Measurements from ENCODE around the gene ZNHIT2. TPM values are rescaled to one million over a fixed set of nuclear protein-coding genes. Genes with fewer than 3 reads are reported as not detected.

The ZNHIT2 gene
- total and polyA plus RNA-seq, 2 of the 13 experiments (the other 11 are each of a cell fraction or from before 2014, with no cell fraction given) = 1.1 to 6.5 TPM

DNA sequence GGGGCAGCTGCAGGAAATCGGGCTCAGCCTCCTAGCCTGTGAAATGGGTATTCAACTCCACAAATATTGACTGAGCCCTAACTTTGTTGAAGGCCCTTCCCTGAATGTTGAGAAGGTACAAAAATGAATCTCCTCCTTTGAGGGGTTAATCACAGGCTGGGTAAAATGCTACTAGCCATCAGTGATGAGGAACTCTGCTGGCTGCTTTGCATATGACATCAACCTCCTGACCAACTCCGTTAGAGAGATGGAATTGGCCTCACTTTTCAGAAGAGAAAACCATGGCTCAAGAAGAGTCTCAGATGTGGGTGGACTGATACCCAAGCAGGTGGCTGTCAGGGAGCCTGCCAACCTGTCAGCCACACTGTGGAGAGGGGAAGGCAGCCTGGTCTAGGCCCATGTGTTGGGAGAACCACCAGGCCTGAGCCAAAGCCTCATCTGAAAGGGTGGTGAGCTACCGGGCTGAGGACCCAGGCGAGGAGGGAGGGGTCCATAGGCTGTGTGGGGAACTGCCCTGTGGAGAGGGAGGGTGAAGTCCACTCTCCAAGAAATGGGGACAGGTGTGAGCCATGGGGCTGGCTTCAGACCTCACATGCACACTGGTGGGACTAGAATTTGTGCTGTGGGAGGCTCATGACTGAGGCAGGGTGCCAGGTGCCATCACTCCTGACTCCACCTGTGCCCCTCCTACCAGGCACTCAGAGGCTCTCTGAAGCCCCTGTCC is 45.4 kb downstream of the ZNHIT2 start:
- H3K36me3 ChIP-seq (replicated peaks in 1 of 2; ENCODE audit: control insufficient read depth in 1 of 2, insufficient read depth in 2 of 2, low read length in 2 of 2) = peaks cover under 1 to 4% of the 10 kb centered on the region in 2 experiments; a peak in 3 of 5 replicates
- in situ Hi-C loops (cut with HindIII; ENCODE audit: extremely low pct_ligation_motif_present, low pct_unique_long_range_greater_than_20kb) (no loop called here), intact Hi-C loops (cut with micrococcal nuclease; ENCODE audit: unreplicated experiment) (no loop called here)
- ChIA-PET POLR2A (interaction anchor here (0.6 to 1.7 kb wide), 6 partner anchors 14 to 63 kb away, joined by 3 to 6 read pairs (median 3); partner anchors contain the start of genes ARL2, NAALADL1, SAC3D1 and SYVN1), CTCF (ENCODE audit: low intra/inter-chr PET ratio, low total read pairs) (no interaction called here)
- no peak for DNase-seq (ENCODE audit: low spot score)
- no peaks in the 10 kb centered on the region for H4K20me1 ChIP-seq (ENCODE audit: insufficient read depth, low read length)
- no peaks in the 10 kb centered on the region for H3K79me2 ChIP-seq (ENCODE audit: insufficient read depth, low read length)
- no peak overlapping the region for H3K4me3 ChIP-seq (replicated peaks in 1 of 3; ENCODE audit: insufficient read depth in 1 of 3, low read depth in 2 of 3, low read length in 3 of 3)
- H3K4me2 ChIP-seq (ENCODE audit: low read depth, low read length) = peak overlapping the region; percentile 21; the same call in 1 of the 2 replicates
- no peak overlapping the region for H2AFZ ChIP-seq (ENCODE audit: low read length)
- H3K4me1 ChIP-seq (ENCODE audit: insufficient read depth, low read length) = peaks cover 15% of the 10 kb centered on the region
- H3K27ac ChIP-seq (ENCODE audit: extremely low read length, insufficient read depth, low read length) = no peak overlapping the region
- H3K9ac ChIP-seq (ENCODE audit: insufficient read depth, low read depth, low read length) = no peak overlapping the region
- no peaks in the 10 kb centered on the region for H3K9me3 ChIP-seq (ENCODE audit: low read length)
- no TSS peak for BruUV-seq (replicated peaks)
- no peak for FAIRE-seq
- H3K27me3 ChIP-seq (ENCODE audit: control insufficient read depth in 1 of 2, insufficient read depth in 2 of 2, low read length in 2 of 2) = no peaks in the 10 kb centered on the region
- 34% methylated on average over 4 of the region's 4 CpGs for WGBS (ENCODE audit: low lambda C conversion rate)
- peak; percentile 31 for ATAC-seq
- TF ChIP-seq ZNF629 (CRISPR knock-in tag; conservative IDR thresholded peaks at IDR 0.05) (peak; percentile 72), PHB2 (IDR thresholded peaks at IDR 0.05; ENCODE audit: partially characterized antibody) (no peak)
- TF ChIP-seq, protein P1, sequence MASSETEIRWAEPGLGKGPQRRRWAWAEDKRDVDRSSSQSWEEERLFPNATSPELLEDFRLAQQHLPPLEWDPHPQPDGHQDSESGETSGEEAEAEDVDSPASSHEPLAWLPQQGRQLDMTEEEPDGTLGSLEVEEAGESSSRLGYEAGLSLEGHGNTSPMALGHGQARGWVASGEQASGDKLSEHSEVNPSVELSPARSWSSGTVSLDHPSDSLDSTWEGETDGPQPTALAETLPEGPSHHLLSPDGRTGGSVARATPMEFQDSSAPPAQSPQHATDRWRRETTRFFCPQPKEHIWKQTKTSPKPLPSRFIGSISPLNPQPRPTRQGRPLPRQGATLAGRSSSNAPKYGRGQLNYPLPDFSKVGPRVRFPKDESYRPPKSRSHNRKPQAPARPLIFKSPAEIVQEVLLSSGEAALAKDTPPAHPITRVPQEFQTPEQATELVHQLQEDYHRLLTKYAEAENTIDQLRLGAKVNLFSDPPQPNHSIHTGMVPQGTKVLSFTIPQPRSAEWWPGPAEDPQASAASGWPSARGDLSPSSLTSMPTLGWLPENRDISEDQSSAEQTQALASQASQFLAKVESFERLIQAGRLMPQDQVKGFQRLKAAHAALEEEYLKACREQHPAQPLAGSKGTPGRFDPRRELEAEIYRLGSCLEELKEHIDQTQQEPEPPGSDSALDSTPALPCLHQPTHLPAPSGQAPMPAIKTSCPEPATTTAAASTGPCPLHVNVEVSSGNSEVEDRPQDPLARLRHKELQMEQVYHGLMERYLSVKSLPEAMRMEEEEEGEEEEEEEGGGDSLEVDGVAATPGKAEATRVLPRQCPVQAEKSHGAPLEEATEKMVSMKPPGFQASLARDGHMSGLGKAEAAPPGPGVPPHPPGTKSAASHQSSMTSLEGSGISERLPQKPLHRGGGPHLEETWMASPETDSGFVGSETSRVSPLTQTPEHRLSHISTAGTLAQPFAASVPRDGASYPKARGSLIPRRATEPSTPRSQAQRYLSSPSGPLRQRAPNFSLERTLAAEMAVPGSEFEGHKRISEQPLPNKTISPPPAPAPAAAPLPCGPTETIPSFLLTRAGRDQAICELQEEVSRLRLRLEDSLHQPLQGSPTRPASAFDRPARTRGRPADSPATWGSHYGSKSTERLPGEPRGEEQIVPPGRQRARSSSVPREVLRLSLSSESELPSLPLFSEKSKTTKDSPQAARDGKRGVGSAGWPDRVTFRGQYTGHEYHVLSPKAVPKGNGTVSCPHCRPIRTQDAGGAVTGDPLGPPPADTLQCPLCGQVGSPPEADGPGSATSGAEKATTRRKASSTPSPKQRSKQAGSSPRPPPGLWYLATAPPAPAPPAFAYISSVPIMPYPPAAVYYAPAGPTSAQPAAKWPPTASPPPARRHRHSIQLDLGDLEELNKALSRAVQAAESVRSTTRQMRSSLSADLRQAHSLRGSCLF (CRISPR knock-in tag; IDR thresholded peaks at IDR 0.05; ENCODE audit: borderline replicate concordance) = no peak
- TF ChIP-seq, protein P2, sequence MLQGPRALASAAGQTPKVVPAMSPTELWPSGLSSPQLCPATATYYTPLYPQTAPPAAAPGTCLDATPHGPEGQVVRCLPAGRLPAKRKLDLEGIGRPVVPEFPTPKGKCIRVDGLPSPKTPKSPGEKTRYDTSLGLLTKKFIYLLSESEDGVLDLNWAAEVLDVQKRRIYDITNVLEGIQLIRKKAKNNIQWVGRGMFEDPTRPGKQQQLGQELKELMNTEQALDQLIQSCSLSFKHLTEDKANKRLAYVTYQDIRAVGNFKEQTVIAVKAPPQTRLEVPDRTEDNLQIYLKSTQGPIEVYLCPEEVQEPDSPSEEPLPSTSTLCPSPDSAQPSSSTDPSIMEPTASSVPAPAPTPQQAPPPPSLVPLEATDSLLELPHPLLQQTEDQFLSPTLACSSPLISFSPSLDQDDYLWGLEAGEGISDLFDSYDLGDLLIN (CRISPR knock-in tag; IDR thresholded peaks at IDR 0.05; ENCODE audit: borderline replicate concordance) = no peak
- TF ChIP-seq, protein P3, sequence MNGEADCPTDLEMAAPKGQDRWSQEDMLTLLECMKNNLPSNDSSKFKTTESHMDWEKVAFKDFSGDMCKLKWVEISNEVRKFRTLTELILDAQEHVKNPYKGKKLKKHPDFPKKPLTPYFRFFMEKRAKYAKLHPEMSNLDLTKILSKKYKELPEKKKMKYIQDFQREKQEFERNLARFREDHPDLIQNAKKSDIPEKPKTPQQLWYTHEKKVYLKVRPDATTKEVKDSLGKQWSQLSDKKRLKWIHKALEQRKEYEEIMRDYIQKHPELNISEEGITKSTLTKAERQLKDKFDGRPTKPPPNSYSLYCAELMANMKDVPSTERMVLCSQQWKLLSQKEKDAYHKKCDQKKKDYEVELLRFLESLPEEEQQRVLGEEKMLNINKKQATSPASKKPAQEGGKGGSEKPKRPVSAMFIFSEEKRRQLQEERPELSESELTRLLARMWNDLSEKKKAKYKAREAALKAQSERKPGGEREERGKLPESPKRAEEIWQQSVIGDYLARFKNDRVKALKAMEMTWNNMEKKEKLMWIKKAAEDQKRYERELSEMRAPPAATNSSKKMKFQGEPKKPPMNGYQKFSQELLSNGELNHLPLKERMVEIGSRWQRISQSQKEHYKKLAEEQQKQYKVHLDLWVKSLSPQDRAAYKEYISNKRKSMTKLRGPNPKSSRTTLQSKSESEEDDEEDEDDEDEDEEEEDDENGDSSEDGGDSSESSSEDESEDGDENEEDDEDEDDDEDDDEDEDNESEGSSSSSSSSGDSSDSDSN (CRISPR knock-in tag; IDR thresholded peaks at IDR 0.05) = 0 out of 2 replicates have a peak, but pooled peaks have one; percentile 15
- TF ChIP-seq, protein P4, sequence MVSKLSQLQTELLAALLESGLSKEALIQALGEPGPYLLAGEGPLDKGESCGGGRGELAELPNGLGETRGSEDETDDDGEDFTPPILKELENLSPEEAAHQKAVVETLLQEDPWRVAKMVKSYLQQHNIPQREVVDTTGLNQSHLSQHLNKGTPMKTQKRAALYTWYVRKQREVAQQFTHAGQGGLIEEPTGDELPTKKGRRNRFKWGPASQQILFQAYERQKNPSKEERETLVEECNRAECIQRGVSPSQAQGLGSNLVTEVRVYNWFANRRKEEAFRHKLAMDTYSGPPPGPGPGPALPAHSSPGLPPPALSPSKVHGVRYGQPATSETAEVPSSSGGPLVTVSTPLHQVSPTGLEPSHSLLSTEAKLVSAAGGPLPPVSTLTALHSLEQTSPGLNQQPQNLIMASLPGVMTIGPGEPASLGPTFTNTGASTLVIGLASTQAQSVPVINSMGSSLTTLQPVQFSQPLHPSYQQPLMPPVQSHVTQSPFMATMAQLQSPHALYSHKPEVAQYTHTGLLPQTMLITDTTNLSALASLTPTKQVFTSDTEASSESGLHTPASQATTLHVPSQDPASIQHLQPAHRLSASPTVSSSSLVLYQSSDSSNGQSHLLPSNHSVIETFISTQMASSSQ (IDR thresholded peaks at IDR 0.05; ENCODE audit: low read depth) = no peak
- TF ChIP-seq, protein P4 (CRISPR knock-in tag; IDR thresholded peaks at IDR 0.05; ENCODE audit: borderline replicate concordance) = no peak
